ENCODE data around the gene NUP50.

- no peak for TF ChIP-seq POLR2AphosphoS5 (IDR thresholded peaks at IDR 0.05; ENCODE audit: low read depth, low read length)
- TF ChIP-seq REST (IDR thresholded peaks at IDR 0.05; ENCODE audit: insufficient read depth in 1 of 2, low read depth in 2 of 2, low read length in 2 of 2): no peak
These were observed 20.2 kb downstream of the NUP50 start for GRCh38 chr22:45183974-45184373.
